Endothelial cell (in vitro differentiated cells): Measurements from ENCODE around the gene ADAMTS8. TPM values are rescaled to one million over a fixed set of nuclear protein-coding genes. Genes with fewer than 3 reads are reported as not detected.

Source experiments
- DNase-seq: peaks from one replicate; pipeline ENCODE4 v3.0.0; 2021; ENCODE audit warnings: low spot score
- H3K27ac Mint-ChIP-seq: one replicate; pipeline ENCODE4 v1.8.0; 2021; ENCODE audit warnings: mixed read lengths, inconsistent platforms; ENCODE audit not compliant: unreplicated experiment
- H3K27me3 Mint-ChIP-seq: one replicate; pipeline ENCODE4 v1.8.0; 2021; ENCODE audit warnings: mild to moderate bottlenecking, moderate library complexity, mixed read lengths, inconsistent platforms; ENCODE audit not compliant: unreplicated experiment
- H3K36me3 Mint-ChIP-seq: one replicate; pipeline ENCODE4 v1.8.0; 2021; ENCODE audit warnings: mild to moderate bottlenecking, low read depth, mixed read lengths, inconsistent platforms; ENCODE audit not compliant: unreplicated experiment
- H3K4me1 Mint-ChIP-seq: one replicate; pipeline ENCODE4 v1.8.0; 2021; ENCODE audit warnings: mild to moderate bottlenecking, mixed read lengths, inconsistent platforms; ENCODE audit not compliant: unreplicated experiment
- H3K4me3 Mint-ChIP-seq: one replicate; pipeline ENCODE4 v1.8.0; 2021; ENCODE audit warnings: mild to moderate bottlenecking, mixed read lengths, inconsistent platforms; ENCODE audit not compliant: unreplicated experiment
- H3K9me3 Mint-ChIP-seq: one replicate; pipeline ENCODE4 v1.8.0; 2021; ENCODE audit warnings: mixed read lengths, inconsistent platforms; ENCODE audit not compliant: unreplicated experiment
- CTCF ChIP-seq: fragments of 200-600 bp; sonication (generic); IDR thresholded peaks from one replicate; pipeline ENCODE4 v1.5.0; 2021; ENCODE audit warnings: antibody characterized with exemption; ENCODE audit not compliant: unreplicated experiment
- total RNA-seq: library from RNA; stranded (reverse); fragmentation: NEBNext Ultra II Directional; extraction: Animal tissue kit (Norgen Biotek cat#: 25700); gene quantifications from one replicate; pipeline ENCODE4 v1.2.1, GENCODE V29; 2021; ENCODE audit not compliant: unreplicated experiment

The ADAMTS8 gene
- total RNA-seq, 1 donor from 2014 or later = 0.31 TPM

GRCh38 chr11:130448039-130448415 is 19.6 kb upstream of the ADAMTS8 start:
- peaks cover 11% of the 10 kb centered on the region for H3K4me1 Mint-ChIP-seq
- no peaks in the 10 kb centered on the region for H3K9me3 Mint-ChIP-seq
- H3K27ac Mint-ChIP-seq = no peak overlapping the region
- H3K27me3 Mint-ChIP-seq = peaks cover 12% of the 10 kb centered on the region
- peak overlapping the region; percentile 87 for H3K4me3 Mint-ChIP-seq
- no peak for DNase-seq
- no peaks in the 10 kb centered on the region for H3K36me3 Mint-ChIP-seq
- no peak for TF ChIP-seq CTCF

- no peak for DNase-seq
- no peak overlapping the region for H3K27ac Mint-ChIP-seq
- H3K27me3 Mint-ChIP-seq = peaks cover 15% of the 10 kb centered on the region
- H3K36me3 Mint-ChIP-seq = no peaks in the 10 kb centered on the region
- no peak for TF ChIP-seq CTCF
- peaks cover 7% of the 10 kb centered on the region for H3K4me1 Mint-ChIP-seq
- H3K9me3 Mint-ChIP-seq = no peaks in the 10 kb centered on the region
- H3K4me3 Mint-ChIP-seq = no peak overlapping the region
These were observed 17.4 kb upstream of the ADAMTS8 start for GRCh38 chr11:130445788-130446187.

GRCh38 chr11:130442737-130443136 is 14.3 kb upstream of the ADAMTS8 start:
- Mint-ChIP-seq H3K27me3 (peaks cover 14% of the 10 kb centered on the region), H3K4me3 (no peak overlapping the region), H3K9me3 (no peaks in the 10 kb centered on the region), H3K36me3 (no peaks in the 10 kb centered on the region), H3K27ac (no peak overlapping the region), H3K4me1 (peaks cover 4% of the 10 kb centered on the region)
- no peak for DNase-seq
- TF ChIP-seq CTCF = no peak

- no peaks in the 10 kb centered on the region for H3K9me3 Mint-ChIP-seq
- H3K36me3 Mint-ChIP-seq = no peaks in the 10 kb centered on the region
- H3K4me3 Mint-ChIP-seq = no peak overlapping the region
- H3K27ac Mint-ChIP-seq = no peak overlapping the region
- H3K4me1 Mint-ChIP-seq = peaks cover 4% of the 10 kb centered on the region
- TF ChIP-seq CTCF = no peak
- H3K27me3 Mint-ChIP-seq = peaks cover 9% of the 10 kb centered on the region
- no peak for DNase-seq
These were observed 13.3 kb upstream of the ADAMTS8 start for GRCh38 chr11:130441719-130442118.

GRCh38 chr11:130439876-130440275 is 11.5 kb upstream of the ADAMTS8 start:
- no peaks in the 10 kb centered on the region for H3K9me3 Mint-ChIP-seq
- DNase-seq = no peak

More at GRCh38 chr11:130439876-130440275, 11.5 kb upstream of the ADAMTS8 start:
- Mint-ChIP-seq H3K27me3 (peaks cover 6% of the 10 kb centered on the region), H3K36me3 (no peaks in the 10 kb centered on the region), H3K4me3 (no peak overlapping the region), H3K4me1 (peaks cover 9% of the 10 kb centered on the region), H3K27ac (no peak overlapping the region)
- TF ChIP-seq CTCF = no peak
